NT2/D1 (cell line): Measurements from ENCODE around the gene MMP7.
"Not testable (repeated sequence)": the region's sequence is repeated elsewhere in the genome, so short reads cannot be mapped to it uniquely, and the experiment has no call there.

Experiments
- YY1 ChIP-seq: IDR thresholded peaks from 2 replicates; pipeline ENCODE4 v1.6.1; 2011; ENCODE audit not compliant: insufficient read length, insufficient read depth
- ZNF274 ChIP-seq: IDR thresholded peaks from 2 replicates; pipeline ENCODE4 v1.6.1; 2011; ENCODE audit warnings: mild to moderate bottlenecking, low read depth, low read length

- TF ChIP-seq YY1, ZNF274: not testable (repeated sequence)
These were observed 27.7 kb downstream of the MMP7 start for GRCh38 chr11:102502831-102503230.
